ENCODE data around the gene TESPA1.

TESPA1 gene

DNA sequence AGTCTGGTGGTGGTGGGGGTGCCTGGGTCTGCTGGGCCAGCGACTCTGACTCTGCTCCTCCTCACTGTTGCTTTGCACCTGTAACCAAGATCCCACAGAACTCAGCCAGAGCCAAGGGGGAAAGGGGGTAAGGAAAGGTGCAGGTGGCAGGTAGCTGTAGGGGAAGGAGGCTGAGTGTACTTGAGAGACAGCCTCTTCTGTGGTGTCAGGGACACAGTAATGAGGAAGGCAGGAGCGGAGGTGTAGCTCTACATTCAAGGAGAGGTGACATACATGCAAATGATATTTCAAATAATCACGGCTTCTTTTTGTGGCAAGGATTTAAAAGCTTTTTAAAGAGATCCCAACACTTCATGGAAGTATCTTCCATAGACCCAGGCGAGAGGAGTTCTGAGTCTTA, 23.4 kb downstream of the TESPA1 start:
- no peak overlapping the region for H2AFZ ChIP-seq (ENCODE audit: low read length)
- H3K4me3 ChIP-seq (ENCODE audit: low read length): no peak overlapping the region
- no peaks in the 10 kb centered on the region for H3K79me2 ChIP-seq (ENCODE audit: low read length)
- no peaks in the 10 kb centered on the region for H3K9me2 ChIP-seq (replicated peaks; ENCODE audit: insufficient read depth, low read length)
- peaks cover 26% of the 10 kb centered on the region for H3K4me1 ChIP-seq (ENCODE audit: low read length)
- no peaks in the 10 kb centered on the region for H3K27me3 ChIP-seq (replicated peaks; ENCODE audit: insufficient read depth, low read length)
- no peaks in the 10 kb centered on the region for H3K9me3 ChIP-seq (replicated peaks; ENCODE audit: insufficient read depth, low read length)
- no peaks in the 10 kb centered on the region for H3K36me3 ChIP-seq (replicated peaks; ENCODE audit: insufficient read depth, low read length)
- DNase-seq: no peak
- peaks cover 20% of the 10 kb centered on the region for H3F3A ChIP-seq (ENCODE audit: insufficient read depth, low read length)
- no peak overlapping the region for H3K4me2 ChIP-seq (ENCODE audit: low read depth, low read length)
- no peak overlapping the region for H3K27ac ChIP-seq (ENCODE audit: low read length)
- H4K20me1 ChIP-seq (ENCODE audit: insufficient read depth, low read length): no peaks in the 10 kb centered on the region
- TF ChIP-seq EZH2 (optimal IDR thresholded peaks at IDR 0.05; ENCODE audit: low read depth, low read length) (no peak), EZH2phosphoT487 (IDR thresholded peaks at IDR 0.05; ENCODE audit: low read length) (no peak), CTCF (IDR thresholded peaks at IDR 0.05; ENCODE audit: low read length) (no peak)
- H3K9ac ChIP-seq (ENCODE audit: low read length): no peak overlapping the region

- Histone ChIP-seq H3K4me1 (ENCODE audit: low read length) (peaks cover 37% of the 10 kb centered on the region), H3K27ac (ENCODE audit: low read length) (peak overlapping the region; percentile 90), H3K79me2 (ENCODE audit: low read length) (no peaks in the 10 kb centered on the region), H3K27me3 (replicated peaks; ENCODE audit: insufficient read depth, low read length) (no peaks in the 10 kb centered on the region), H3K36me3 (replicated peaks; ENCODE audit: insufficient read depth, low read length) (no peaks in the 10 kb centered on the region), H3K9ac (ENCODE audit: low read length) (peak overlapping the region; percentile 65), H3F3A (ENCODE audit: insufficient read depth, low read length) (peaks cover 20% of the 10 kb centered on the region), H2AFZ (ENCODE audit: low read length) (peak overlapping the region; percentile 66), H3K4me2 (ENCODE audit: low read depth, low read length) (peak overlapping the region; percentile 84), H4K20me1 (ENCODE audit: insufficient read depth, low read length) (no peaks in the 10 kb centered on the region), H3K9me2 (replicated peaks; ENCODE audit: insufficient read depth, low read length) (no peaks in the 10 kb centered on the region), H3K4me3 (ENCODE audit: low read length) (peak overlapping the region; percentile 50), H3K9me3 (replicated peaks; ENCODE audit: insufficient read depth, low read length) (no peaks in the 10 kb centered on the region)
- TF ChIP-seq EZH2 (optimal IDR thresholded peaks at IDR 0.05; ENCODE audit: low read depth, low read length) (no peak), EZH2phosphoT487 (IDR thresholded peaks at IDR 0.05; ENCODE audit: low read length) (no peak), CTCF (IDR thresholded peaks at IDR 0.05; ENCODE audit: low read length) (no peak)
- peak; percentile 88 for DNase-seq
These were observed 25.1 kb downstream of the TESPA1 start for GRCh38 chr12:54959291-54960018.

DNA sequence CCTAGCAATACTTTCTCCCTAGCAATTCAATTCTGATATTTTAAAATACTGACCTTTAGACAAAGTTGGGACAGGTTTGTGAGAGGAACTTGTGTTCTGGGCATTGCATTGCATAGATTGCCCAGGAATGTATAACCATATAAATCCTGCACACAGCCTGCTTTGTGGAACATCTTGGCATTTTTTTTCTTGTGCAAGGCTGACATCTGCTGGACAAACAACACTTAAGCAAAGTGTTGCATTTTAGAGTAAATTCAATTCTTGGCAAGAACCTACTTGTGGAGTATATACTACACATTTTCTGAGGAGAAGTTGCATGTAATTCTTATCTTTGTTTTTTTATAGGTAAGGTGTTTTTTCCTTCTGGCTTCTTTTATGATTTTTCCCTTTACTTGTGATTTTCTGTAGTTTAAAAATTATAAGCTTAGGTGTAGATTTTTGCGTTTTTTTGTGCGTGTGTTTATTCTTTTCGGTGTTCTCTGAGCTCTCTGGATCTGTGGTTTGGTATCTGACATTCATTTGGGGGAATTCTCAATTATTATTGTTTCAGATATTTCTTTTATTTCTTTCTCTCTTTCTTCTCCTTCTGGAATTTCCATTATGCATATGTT, 26.4 kb downstream of the TESPA1 start:
- H3K9me2 ChIP-seq (replicated peaks; ENCODE audit: insufficient read depth, low read length): no peaks in the 10 kb centered on the region
- DNase-seq: peak; percentile 76
- no peak overlapping the region for H3K4me2 ChIP-seq (ENCODE audit: low read depth, low read length)
- H4K20me1 ChIP-seq (ENCODE audit: insufficient read depth, low read length): no peaks in the 10 kb centered on the region
- TF ChIP-seq CTCF (IDR thresholded peaks at IDR 0.05; ENCODE audit: low read length) (peak; percentile 71), EZH2phosphoT487 (IDR thresholded peaks at IDR 0.05; ENCODE audit: low read length) (no peak)
- H3K27me3 ChIP-seq (replicated peaks; ENCODE audit: insufficient read depth, low read length): no peaks in the 10 kb centered on the region
- no peak overlapping the region; the same call in 1 of the 2 replicates for H3K27ac ChIP-seq (ENCODE audit: low read length)
- H3K4me3 ChIP-seq (ENCODE audit: low read length): no peak overlapping the region
- no peaks in the 10 kb centered on the region for H3K36me3 ChIP-seq (replicated peaks; ENCODE audit: insufficient read depth, low read length)
- peaks cover 37% of the 10 kb centered on the region for H3K4me1 ChIP-seq (ENCODE audit: low read length)
- H3K79me2 ChIP-seq (ENCODE audit: low read length): no peaks in the 10 kb centered on the region
- peaks cover 20% of the 10 kb centered on the region for H3F3A ChIP-seq (ENCODE audit: insufficient read depth, low read length)
- H3K9ac ChIP-seq (ENCODE audit: low read length): no peak overlapping the region
- no peaks in the 10 kb centered on the region for H3K9me3 ChIP-seq (replicated peaks; ENCODE audit: insufficient read depth, low read length)
- H2AFZ ChIP-seq (ENCODE audit: low read length): no peak overlapping the region

All from MM.1S (cell line).